Fibroblast of skin of right quadriceps (primary cell): Measurements from ENCODE around the gene PLVAP.

Experiments used
- DNase-seq: peaks from one replicate; pipeline ENCODE4 v3.0.0-alpha.2; 2013

The PLVAP gene

DNA sequence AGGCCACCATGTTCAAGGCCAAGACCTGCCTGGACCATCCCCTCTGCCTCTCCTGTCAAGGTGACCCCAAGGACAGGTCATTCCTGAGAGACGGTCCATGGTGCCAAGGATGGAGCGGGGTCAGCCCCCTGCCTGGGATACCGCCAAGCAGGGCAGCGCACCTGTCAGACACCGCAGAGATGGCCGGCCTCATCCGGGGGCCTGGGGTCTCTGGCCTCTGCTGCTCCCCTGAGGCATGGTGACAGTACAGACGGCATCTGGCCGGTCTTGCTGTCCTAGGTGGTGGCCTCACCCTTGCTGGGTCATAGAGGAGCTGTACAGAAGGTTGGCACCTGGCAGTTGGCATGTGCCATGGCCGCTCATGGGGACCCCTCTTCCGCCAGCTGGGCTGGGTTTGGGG is 56.7 kb downstream of the PLVAP start:
- no peak for DNase-seq

DNA sequence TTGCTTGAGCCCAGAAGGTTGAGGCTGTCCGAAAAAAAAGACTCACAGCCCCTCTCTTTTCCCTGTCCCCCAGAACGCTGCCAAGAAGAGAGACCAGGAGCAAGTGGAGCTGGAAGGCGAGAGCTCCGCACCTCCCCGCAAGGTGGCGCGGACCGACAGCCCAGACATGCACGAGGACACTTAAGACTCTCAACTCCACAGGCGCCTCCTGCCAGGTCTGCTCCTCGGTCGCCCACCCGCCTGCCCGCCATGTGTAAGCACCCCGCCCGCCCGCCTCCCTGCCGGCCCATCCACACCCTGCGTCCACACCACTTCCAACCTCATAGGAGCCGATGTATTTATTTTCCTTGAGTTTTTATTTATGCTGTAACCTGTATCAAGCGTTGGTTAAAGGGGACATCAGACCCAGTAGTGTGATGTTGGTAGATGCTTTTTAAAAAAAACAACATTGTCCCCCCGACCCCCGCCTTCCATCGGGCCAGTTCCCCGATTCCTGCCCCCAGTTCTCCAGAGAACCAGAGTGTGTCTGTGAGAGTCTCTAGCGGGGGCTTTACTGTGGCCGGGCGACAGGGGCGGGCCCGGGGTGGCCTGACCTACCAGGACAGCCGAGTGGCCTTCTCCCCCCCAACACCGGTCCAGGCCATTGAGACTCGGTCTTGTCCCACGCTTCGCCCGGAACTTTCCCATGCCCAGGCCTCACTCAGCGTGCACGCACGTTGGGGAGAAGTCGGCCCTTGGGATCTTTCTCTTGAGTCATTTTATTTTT is 57.5 kb downstream of the PLVAP start:
- no peak for DNase-seq

DNA sequence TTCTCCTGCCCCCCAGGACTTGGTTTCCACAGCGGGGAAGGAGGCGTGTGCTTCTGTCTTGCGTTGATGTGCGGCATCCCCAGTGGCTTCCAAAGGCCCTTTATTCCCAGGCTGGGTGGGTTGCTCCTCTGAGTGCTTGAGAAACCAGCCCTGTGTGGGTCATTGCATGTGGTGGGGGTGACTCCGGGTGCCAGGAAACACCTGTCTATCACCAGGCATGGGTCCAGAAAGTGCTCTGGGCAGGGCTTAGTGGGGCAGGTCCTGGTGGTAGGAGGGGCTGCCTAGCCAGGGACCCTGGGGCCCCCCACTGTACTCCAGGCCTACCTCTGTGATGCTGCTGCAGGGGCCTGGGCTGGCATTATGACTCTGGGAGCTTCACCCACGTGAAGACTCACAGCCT is 58.2 kb downstream of the PLVAP start:
- DNase-seq = no peak

DNA sequence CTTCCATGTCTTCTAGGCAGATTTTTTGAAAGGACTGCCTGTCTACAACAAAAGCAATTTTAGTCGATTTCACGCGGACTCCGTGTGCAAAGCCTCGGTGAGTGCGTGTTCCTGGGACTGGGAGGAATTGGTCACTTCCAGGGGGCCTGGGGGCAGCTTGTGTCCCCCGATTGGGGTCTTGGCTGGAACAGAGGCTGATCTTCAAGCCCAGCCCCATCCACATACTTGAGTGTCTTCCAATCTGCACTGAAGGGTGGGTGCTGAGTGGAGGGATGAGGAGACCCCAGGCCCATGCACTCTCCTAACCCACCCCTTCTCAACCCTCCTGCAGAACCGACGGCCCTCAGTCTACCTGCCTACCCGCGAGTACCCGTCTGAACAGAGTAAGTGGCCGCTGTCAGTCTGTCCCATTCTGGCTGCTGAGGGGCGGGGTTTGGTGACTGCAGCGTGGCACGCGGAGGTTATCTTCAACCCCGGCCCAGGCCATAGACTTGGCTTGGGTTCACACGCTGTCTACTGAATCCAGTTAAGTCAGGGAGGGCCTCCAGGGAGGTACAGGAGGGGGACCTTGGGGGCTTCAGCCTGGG is 63.0 kb downstream of the PLVAP start:
- no peak for DNase-seq

DNA sequence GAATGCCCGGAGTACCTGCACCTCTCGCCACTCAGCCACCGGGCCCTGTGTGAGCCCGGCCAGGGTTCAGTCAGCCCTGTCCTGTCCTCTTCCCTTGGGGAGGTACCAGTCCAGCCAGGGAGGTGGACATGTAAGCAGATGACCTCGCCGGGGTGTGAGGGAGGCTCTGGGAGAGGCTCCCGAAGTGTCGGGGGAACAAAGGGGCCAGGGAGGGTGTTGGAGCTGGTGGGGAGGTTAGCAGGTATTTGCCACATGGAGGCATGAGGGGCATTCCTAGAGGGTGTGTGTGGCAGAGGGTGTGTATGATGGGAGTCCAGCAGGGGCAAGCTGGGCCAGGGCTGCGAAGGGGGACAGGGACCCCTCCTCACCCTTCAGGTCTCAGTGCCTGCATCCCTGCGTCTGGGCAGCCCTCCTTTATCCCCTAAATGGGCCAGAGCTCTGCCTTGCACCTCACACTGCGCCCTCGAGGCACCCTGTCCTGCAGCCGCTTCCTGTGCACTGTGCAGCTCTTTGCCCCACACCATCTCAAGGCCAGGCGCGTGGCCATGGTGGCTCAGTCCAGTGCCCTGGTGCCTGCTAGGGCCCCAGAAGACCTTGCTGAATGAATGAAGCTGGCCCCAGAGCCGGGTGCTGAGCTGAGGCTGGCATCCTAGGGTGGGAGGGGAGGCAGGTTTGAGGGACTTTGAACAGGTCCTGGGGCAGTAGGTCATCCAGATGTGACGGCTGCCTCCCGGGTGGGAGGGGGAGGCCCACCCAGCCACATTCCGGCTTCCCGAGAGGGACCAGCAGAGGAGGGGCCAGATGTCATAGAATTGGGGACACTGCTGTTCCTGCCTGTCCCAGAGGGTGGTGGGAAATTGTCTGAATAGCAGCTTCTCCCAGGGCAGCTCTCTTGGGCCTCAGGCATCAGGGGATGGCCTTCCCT is 64.7 kb downstream of the PLVAP start:
- DNase-seq = no peak

DNA sequence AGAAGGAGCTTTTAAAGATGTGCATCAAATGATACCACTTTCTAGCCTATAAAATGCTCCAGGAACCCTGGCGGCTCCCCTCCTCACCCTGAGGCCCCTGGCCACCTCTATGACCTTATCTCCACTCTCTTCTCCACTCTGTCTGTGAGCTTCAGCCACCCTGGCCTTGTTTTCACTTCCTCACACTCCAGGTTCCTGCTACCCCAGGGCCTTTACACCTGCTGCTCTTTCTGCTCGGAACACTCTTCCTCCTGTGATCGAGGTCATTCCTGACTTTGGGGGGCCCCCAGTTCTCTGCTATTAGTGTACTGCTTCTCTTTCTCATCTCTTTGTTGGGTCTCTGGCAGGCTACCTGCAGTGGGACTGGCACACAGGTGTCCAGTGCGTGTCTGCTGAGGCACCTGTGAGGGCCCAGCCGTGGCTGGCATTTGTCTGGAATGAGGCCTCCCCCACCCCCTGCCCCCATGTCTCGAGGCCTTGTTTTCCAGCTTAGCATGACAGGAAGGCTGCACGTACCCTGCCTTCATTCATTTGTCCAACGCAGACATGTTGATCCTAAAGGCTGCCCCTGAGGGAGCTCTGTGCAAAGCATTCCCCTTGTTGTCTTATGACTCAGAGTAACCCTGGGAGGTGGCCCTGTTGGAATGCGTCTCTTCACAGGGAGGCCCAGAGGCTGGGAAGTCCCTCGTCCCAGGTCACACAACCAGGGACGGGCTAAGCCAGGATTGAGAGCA is 65.5 kb downstream of the PLVAP start:
- peak; percentile 57 for DNase-seq

DNA sequence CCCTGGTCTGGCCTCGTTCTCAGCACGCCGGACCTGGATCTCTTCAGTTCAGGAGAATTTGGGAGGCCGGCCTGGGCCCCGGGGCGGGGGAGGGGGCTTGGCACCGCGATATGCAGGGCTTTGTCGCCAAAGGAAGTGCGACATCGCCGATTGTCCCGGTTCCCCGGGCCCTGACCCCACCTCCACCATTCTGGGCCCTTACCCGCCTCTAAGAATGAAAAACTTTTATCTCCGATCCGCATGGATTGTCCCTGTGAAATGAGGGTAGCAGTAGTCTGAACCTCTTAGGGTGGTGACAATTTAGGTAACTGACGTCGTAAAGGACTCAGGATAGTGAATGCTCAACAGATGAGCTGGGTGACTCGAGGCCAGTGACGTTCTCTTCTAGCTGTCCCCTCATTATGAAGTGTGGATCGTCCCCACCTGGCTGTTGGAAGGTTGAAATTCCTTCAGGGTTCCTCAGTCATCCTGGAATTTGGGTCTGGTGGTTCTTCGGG is 67.1 kb downstream of the PLVAP start:
- no peak for DNase-seq

DNA sequence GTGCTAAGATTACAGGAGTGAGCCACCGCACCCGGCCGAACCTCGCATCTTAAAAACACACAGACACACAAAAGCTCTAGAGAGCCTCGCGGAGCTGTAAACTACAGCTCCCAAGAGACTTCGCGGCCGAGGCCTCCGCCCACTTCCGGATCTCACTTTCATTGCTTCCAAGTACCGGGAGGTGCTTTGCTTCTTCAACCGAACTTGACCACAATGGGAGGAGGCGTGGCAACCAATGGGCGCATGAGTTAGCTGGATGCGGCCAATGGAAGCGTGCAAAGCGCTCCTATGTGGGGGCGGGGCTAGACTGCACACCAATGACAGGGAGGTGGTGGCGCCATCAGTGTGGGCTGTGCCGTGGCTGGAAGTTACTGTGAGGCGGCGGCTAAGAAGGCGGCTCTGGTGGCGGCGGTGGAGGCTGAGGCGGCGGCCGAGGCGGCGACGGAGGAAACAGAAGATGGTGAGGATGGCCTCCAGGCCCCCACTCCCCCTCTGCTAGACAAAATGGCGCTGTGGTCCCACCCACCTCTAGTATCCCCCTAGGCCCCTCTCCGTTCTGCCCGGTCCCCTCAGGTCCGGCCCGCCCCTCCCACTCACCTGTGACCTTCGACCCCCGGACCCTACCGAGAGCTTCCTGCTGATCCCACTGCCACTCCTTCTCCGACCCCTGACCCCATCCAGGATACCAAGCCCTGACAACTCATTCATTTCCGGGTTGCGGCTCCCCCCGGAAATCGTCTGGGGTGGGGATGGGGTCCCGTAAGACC is 67.8 kb downstream of the PLVAP start, which contains the start of gene DDA1:
Gene DDA1 (plus strand): TSS at position 366 of the 767 bp plus-strand sequence. CDS start 92 bp downstream, at position 458.
- peak; percentile 100 for DNase-seq

DNA sequence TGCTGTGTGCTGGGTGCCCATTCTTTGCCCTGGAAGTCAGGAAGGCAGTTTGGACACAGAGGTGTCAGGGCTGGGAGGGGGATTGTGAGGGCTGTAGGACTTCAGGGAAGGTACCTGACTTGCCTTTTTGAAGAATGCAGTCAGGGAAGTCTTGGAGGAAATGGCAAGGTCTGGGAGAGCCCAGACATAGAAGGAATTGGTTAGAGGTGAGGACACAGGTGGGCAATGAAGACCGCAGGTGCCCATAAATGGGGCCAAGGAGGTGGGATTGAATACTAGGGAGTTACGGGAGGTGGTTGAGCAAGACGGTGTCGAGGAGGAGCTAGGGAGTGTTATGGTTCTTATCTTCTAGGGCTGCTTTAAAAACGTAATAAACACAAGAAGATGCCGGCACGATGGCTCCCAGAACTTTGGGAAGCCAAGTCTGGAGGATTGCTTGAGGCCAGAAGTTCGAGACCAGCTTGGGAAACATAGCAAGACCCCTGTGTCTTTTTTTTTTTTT is 69.2 kb downstream of the PLVAP start:
- no peak for DNase-seq

DNA sequence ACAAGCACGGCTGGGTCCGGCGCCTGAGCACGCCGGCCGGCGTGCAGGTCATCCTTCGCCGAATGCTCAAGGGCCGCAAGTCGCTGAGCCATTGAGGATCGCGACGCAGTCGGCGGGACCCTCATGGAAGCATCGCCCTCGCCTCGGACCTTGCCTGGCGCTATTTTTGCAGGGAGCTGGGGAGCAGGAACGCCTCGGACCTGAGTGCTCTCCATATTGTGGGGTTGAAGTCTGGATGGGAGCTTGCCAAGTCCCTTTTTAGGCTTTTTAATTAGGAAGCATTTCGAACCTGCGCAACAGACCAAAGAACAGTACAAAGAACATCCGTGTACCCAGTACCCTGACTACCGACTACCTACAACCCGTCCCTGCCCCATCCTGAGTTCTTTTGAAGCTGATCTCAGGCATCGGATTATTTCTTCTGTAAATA is 70.8 kb downstream of the PLVAP start:
- no peak for DNase-seq

DNA sequence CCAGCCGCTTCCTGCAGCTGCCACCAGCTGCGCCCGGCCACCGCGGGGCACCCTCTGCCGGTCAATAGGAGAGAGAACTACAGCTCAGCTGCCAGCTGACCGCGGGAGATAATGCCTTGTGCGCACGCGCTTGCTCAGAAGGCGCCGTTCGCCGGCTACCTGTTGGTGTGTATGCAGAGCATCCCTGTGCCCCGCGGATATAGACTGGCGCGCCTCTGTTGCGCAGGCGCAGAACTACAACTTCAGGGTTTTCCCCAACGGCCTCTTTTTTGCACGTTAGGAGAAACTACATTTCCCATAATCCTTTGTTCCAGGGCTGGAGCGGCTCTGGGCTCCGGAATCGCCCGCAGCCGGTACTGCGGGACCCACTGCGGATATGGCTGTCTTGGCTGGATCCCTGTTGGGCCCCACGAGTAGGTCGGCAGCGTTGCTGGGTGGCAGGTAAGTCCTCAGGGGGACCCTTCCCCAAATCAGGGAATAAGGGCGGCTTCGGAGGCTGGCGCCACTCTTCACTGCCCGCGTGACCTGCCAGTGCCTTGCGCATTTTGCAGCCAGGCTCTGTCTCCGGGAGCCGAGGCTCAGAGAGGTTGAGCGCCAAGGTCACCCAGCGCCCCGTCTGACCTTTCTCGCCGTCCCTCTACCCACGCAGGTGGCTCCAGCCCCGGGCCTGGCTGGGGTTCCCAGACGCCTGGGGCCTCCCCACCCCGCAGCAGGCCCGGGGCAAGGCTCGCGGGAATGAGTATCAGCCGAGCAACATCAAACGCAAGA is 71.4 kb downstream of the PLVAP start, which contains the start of gene MRPL34:
Gene MRPL34 (plus strand): TSS at position 356 of the 768 bp plus-strand sequence. CDS start 21 bp downstream, at position 377.
- DNase-seq = peak; percentile 98

DNA sequence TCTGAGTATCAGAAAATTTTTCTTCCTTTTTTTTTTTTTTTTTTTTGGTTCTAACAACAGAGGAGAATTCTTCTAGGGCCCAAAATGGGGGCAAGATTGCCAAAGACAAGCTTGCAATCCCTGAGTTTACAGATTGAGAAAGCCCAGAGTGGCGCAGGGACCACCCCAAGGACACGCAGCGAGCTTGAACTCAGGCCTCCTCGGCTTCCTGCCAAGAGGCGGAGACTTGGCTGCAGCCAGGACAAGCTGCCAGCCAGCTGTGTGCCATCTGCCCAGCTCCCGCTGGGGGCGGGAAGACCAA is 72.0 kb downstream of the PLVAP start:
- no peak for DNase-seq

DNA sequence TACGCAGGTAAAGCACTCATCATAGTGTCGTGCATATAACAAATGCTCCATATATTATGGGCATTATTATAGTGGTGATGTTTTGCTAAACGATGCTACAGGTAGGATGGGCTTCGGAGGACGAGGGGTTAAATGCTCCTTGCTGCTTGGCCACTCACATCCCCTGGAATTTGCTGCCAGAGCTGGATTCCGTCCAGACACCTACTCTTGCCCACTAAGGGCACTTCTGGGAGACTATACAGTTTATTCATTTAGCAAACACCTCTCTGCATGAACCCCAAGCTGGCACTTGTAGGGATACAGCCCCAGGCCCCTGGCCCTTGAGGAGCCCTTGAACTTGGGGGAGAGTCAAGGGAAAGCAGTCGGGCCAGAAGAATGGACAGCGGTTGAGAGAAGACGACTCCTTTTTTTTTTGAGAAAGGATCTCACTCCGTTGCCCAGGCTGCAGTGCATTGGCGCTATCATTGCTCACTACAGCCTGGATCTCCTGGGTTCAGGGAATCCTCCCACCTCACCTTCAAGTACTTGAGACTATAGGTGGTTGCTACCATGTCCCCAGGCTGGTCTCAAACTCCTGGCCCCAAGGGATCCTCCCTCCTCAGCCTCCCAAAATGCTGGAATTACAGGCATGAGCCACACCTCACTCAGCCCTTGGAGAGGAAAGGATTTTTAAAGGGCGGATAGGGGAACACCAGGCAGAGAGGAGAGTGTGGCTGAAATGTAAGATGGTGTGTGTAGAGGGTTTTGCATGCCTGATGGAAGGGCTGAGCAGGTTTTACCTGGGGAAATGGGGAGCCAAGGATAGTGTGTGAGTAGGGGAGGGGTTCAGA is 72.5 kb downstream of the PLVAP start:
- no peak for DNase-seq

DNA sequence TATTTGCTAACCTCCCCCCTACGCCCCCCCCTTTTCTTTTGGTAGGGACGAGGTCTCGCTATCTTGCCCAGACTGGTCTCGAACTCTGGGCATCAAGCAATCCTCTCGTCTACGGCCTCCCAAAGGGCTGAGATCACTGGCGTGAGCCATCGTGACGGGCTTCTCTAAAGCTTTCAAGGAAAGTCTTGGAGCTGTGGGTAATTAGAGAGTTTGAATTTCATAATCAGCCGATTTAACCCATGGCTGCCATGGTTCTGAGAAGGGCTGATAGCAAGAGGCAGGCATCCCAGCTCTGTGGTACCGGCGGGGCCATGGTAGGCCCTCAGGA is 73.2 kb downstream of the PLVAP start:
- DNase-seq = no peak

DNA sequence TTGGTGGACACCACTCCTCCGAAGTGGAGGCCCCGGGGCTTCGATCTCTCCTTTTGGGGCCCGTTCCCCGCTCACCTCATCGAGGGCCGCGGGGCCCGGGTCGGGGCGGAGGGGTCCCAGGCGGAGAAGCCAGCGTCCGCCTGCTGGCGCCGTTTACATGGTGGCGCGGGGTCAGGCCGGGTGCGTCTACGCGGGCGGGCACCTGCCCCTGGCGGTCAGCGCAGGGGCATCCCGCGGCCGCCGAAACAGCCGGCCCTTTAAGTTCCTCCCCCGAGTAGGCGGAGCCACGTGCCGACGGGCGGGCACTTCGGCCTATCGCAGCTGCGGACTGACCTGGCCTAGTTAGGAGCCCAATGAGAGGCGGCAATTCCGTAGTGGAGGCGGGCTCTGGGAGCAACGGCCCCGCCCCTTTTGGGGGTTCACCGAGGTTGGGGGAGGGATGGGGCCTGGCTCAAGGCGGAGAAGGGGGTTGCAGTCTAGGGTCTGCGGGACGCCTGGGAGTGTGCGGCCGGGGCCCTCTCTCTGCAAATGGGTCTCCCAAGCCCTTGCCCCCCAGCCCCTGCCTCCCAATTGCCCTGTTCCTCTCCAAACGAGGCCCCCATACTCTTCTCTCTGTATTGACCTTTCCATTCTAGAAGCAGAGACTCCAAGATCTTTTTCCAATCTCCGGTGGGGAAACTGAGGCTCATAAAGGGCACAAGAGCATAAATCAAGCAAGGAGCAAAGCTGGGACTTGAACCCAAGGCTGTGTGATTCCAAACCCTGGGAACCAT is 73.8 kb downstream of the PLVAP start, which contains the start of gene ABHD8:
Gene ABHD8 (minus strand): TSS at position 259 of the 773 bp plus-strand sequence. CDS start 1,809 bp downstream, outside the sequence.
- DNase-seq = peak; percentile 93

DNA sequence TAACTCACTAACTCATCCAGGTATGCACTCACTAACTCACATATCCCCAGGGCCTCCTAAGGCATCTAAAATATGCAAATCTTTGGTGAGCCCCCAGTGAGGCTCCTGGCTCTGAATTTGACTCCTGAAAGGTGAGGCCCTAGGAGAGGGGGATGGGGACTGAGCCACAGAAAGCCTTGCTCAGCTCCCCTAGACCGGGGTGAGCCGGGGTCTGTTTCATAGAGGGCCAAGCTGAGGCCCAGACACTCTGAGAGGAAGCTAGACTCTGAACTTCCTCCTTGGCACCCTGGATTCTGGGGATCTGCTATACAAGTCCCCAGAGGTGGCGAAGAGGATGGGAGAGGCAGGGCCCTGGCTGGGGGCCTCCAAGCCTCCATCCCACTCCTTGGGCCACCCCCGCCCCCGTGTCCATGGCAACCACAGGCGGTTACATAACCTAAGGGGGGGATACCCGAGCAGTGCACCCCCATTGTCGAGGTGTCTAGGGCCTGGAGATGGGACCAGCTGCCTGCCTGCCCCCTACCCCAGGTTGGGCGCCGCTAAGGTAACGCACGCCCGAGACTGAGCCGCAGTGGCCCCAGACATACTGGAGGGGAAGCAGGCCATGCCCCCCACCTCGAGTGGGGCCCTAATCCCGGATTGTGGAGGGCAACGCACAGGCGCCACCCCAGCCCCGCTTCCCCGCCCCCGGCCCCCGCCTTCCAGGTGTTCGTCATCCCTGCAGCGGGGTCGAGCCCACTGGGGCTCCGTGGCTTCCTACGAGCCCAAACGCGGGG is 74.6 kb downstream of the PLVAP start:
- no peak for DNase-seq
